ENCODE measurements around the gene NPY.

Gene NPY

DNA sequence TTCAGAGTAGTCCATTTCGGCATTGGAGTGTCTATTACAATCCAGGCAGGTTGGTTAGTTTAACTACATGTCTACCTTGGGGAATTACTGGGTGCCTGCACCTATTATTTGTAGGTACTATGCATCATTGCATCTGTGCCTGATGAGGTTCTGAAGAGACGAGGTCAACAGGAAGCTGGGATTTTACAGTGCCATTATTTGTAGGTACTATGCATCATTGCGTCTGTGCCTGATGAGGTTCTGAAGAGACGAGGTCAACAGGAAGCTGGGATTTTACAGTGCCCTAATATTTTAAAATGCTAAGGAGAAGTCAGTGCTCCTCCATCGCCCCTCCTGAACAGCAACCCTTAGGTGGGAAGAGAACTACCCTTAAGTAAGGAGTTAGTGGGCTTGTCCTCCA is 41.7 kb downstream of the NPY start:
- H3K27ac Mint-ChIP-seq, result no peak overlapping the region
- H3K4me3 Mint-ChIP-seq, result no peak overlapping the region
- H3K9me3 Mint-ChIP-seq, result no peaks in the 10 kb centered on the region
- H3K27me3 Mint-ChIP-seq, result peaks cover 17 to 25% of the 10 kb centered on the region in 2 donors
- ATAC-seq (replicated peaks) (no peak), DNase-seq (no peak)
- H3K4me1 Mint-ChIP-seq (ENCODE audit: low read depth in 2 of 2), result no peaks in the 10 kb centered on the region
- no peaks in the 10 kb centered on the region for H3K36me3 Mint-ChIP-seq (ENCODE audit: insufficient read depth)

DNA sequence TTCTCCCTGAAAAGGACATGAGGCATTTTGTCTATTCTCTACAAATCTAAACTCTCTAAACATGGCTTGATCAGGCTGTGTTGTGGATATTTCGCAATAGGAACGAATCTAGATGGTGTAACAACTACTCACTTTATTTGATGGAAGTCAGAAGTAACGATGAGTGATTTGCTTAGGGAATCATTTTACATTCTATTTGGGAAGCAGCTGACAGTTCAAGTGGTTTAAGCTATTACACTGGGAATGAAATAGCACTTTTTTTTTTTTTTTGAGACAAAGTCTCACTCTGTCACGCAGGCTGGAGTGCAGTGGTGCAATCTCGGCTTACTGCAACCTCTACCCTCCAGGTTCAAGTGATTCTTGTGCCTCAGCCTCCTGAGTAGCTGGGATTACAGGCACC is 44.1 kb downstream of the NPY start:
- H3K4me1 Mint-ChIP-seq (ENCODE audit: low read depth in 2 of 2), result no peaks in the 10 kb centered on the region
- ATAC-seq (replicated peaks) (no peak), DNase-seq (no peak)
- H3K36me3 Mint-ChIP-seq (ENCODE audit: insufficient read depth), result no peaks in the 10 kb centered on the region
- H3K27me3 Mint-ChIP-seq, result peaks cover 17 to 20% of the 10 kb centered on the region in 2 donors
- H3K27ac Mint-ChIP-seq, result no peak overlapping the region
- H3K9me3 Mint-ChIP-seq, result peaks cover 3 to 9% of the 10 kb centered on the region in 2 donors
- H3K4me3 Mint-ChIP-seq, result no peak overlapping the region

DNA sequence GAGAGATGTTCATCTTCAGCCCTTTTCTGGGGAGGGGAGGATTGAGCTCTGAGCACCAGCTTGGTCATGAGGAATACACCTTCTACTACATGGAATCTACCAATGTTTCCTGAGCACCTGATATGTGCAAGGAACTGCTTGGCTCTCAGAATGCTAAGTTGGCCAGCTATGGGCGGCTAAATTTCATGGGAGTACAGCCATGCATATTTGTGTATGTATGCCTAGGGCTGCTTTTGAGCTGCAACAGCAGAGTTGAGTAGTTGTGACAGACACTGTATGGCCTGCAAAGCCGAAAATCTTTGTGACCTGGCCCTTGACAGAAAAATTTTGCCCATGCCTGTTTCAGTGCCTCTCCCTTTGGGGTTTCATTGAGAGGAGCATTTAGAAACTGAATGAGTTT is 44.9 kb downstream of the NPY start:
- H3K27me3 Mint-ChIP-seq, result peaks cover 17 to 22% of the 10 kb centered on the region in 2 donors
- no peaks in the 10 kb centered on the region for H3K36me3 Mint-ChIP-seq (ENCODE audit: insufficient read depth)
- no peak overlapping the region for H3K4me3 Mint-ChIP-seq
- no peaks in the 10 kb centered on the region for H3K4me1 Mint-ChIP-seq (ENCODE audit: low read depth in 2 of 2)
- no peak for DNase-seq
- peaks cover 3 to 10% of the 10 kb centered on the region in 2 donors for H3K9me3 Mint-ChIP-seq
- no peak overlapping the region for H3K27ac Mint-ChIP-seq
- no peak for ATAC-seq (replicated peaks)

DNA sequence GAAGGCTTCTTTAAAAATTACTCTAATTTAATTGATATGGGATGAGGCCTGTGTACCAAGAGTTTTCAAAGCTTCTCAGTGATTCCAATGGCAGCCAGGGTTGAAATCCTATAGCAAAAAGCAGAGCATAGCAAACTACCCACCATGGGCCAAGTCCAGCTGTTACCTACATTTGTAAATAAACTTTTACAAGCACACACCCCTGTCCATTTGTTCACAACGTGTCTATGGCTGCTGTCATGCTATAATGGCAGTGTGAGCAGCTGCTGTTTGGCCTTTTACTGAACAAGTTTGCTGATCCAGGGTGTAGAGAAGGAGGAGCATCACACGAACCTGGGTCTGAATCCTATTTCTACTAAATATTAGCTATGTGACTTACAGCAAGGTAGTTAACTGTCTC is 50.0 kb downstream of the NPY start:
- Mint-ChIP-seq H3K9me3 (peaks cover 3 to 10% of the 10 kb centered on the region in 2 donors), H3K27me3 (peaks cover 6 to 39% of the 10 kb centered on the region in 2 donors), H3K4me1 (ENCODE audit: low read depth in 2 of 2) (no peaks in the 10 kb centered on the region), H3K36me3 (ENCODE audit: insufficient read depth) (no peaks in the 10 kb centered on the region), H3K27ac (no peak overlapping the region), H3K4me3 (no peak overlapping the region)
- DNase-seq (no peak), ATAC-seq (replicated peaks) (no peak)

DNA sequence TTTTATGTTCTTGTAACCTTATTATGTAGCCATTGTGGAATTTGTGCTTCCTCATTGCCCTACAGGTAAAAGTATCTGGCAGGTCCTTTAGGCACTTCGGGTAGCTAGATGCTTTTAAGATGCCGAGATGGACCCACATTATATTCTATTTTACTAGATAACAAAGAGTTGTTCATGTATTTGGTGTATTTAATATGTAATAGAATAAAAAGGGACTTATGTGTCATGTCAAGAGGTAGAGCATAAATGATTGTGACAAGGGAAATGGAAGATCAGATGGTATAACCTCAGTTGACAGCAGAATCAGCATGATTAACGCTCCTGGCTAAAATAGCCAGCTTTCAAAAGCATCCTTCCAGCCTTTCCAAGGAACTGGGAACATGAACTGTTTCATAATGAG is 50.6 kb downstream of the NPY start:
- H3K27me3 Mint-ChIP-seq, result peaks cover 6 to 39% of the 10 kb centered on the region in 2 donors
- ATAC-seq (replicated peaks) (no peak), DNase-seq (no peak)
- H3K4me1 Mint-ChIP-seq (ENCODE audit: low read depth in 2 of 2), result no peaks in the 10 kb centered on the region
- H3K36me3 Mint-ChIP-seq (ENCODE audit: insufficient read depth), result no peaks in the 10 kb centered on the region
- peaks cover 3 to 10% of the 10 kb centered on the region in 2 donors for H3K9me3 Mint-ChIP-seq
- no peak overlapping the region for H3K4me3 Mint-ChIP-seq
- H3K27ac Mint-ChIP-seq, result no peak overlapping the region

DNA sequence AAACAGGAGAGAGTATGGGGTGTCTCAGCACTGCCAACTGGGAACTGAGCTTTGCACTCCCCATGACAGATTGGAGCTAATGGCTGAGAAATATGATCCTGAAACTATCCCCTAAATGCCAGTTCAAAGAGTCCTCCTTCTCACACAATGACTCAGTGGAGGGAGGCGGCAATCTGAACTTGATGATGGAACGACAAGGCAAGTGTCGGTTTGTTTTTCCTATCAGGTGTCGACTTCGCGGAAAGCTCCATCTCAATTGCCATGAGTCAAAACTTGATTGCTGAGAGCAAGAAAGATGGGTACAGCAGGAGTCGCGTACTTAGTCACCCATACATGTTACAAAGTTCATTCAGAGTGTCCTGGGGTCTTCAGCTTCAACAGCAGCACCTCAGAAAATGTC is 52.5 kb downstream of the NPY start:
- peaks cover 3 to 10% of the 10 kb centered on the region in 2 donors for H3K9me3 Mint-ChIP-seq
- no peaks in the 10 kb centered on the region for H3K4me1 Mint-ChIP-seq (ENCODE audit: low read depth in 2 of 2)
- peaks cover 6 to 39% of the 10 kb centered on the region in 2 donors for H3K27me3 Mint-ChIP-seq
- ATAC-seq (replicated peaks) (no peak), DNase-seq (no peak)
- no peaks in the 10 kb centered on the region for H3K36me3 Mint-ChIP-seq (ENCODE audit: insufficient read depth)
- H3K27ac Mint-ChIP-seq, result no peak overlapping the region
- H3K4me3 Mint-ChIP-seq, result no peak overlapping the region

DNA sequence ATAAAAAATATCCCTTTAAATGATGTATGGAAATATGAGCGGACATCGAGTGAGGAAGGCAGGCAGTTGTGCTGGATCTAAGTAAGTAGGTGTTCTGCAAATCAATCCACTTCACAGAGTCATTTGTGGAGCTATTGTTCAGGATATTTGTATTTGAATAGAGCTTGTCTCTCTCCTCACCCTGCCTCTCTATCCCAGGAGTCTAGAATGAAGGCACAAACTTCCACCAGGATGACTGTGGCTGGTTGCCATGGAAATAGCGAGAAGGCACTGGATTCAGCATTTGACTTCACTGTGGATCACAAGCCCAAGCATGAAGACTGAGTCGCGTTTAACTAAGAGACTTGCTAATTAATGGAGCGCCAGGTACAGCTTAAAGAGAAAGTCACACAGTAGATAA is 53.2 kb downstream of the NPY start:
- no peak overlapping the region for H3K4me3 Mint-ChIP-seq
- peaks cover 6 to 39% of the 10 kb centered on the region in 2 donors for H3K27me3 Mint-ChIP-seq
- peaks cover 3 to 9% of the 10 kb centered on the region in 2 donors for H3K9me3 Mint-ChIP-seq
- H3K36me3 Mint-ChIP-seq (ENCODE audit: insufficient read depth), result no peaks in the 10 kb centered on the region
- H3K4me1 Mint-ChIP-seq (ENCODE audit: low read depth in 2 of 2), result no peaks in the 10 kb centered on the region
- ATAC-seq (replicated peaks) (no peak), DNase-seq (no peak)
- no peak overlapping the region for H3K27ac Mint-ChIP-seq

DNA sequence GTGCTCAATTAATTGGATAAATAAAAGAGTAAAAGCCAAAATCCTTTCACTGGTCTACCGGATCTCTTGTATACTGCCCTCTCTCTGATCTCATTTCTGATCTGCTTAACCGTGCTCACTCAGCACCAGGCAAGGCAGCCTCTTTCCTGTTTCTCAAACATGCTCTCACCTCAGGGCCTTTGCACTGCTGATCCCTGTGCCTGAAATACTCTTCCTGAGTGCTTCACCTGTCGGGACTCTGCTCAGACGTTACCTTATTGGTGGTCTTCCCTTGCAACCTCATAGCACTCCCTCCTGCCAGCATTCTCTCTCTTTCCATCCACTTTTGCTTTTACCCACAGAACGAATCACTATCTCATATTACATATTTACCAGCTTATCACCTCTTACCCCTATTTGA is 55.6 kb downstream of the NPY start:
- H3K4me3 Mint-ChIP-seq, result no peak overlapping the region
- DNase-seq, result no peak
- no peak for ATAC-seq (replicated peaks)
- no peaks in the 10 kb centered on the region for H3K9me3 Mint-ChIP-seq
- no peak overlapping the region for H3K27ac Mint-ChIP-seq
- peaks cover 6 to 29% of the 10 kb centered on the region in 2 donors for H3K27me3 Mint-ChIP-seq
- H3K4me1 Mint-ChIP-seq (ENCODE audit: low read depth in 2 of 2), result no peaks in the 10 kb centered on the region
- no peaks in the 10 kb centered on the region for H3K36me3 Mint-ChIP-seq (ENCODE audit: insufficient read depth)

DNA sequence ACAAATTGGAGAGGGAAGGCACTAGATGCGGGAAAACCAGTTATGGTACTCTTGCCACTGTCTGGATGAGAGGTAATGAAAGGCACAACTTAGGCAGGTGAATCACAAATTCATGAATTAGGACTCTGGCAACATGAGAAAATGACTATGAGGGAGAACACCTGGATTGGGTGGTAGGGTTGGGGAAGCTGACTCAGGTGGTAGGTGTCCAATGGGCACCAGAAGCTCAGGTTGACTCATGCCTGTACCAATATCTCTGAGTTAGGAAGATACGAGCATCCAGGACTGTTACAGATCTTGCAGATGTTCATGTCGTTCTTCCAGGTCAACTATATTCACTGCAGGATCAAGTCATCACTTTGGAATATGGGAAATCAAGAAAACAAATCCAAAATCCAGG is 56.7 kb downstream of the NPY start:
- ATAC-seq (replicated peaks) (no peak), DNase-seq (no peak)
- Mint-ChIP-seq H3K4me3 (no peak overlapping the region), H3K36me3 (ENCODE audit: insufficient read depth) (no peaks in the 10 kb centered on the region), H3K27me3 (peaks cover 6 to 28% of the 10 kb centered on the region in 2 donors), H3K4me1 (ENCODE audit: low read depth in 2 of 2) (no peaks in the 10 kb centered on the region), H3K9me3 (no peaks in the 10 kb centered on the region), H3K27ac (no peak overlapping the region)
